ENCODE data around the gene EXD3. TPM values are rescaled to one million over a fixed set of nuclear protein-coding genes. Genes with fewer than 3 reads are reported as not detected.

EXD3 gene
- total and polyA plus RNA-seq, 2 of the 4 experiments (the other 2 are of a cell fraction), result 1.1 to 7.4 TPM

- intact Hi-C loops (cut with micrococcal nuclease), result no loop called here
- ATAC-seq (ENCODE audit: low read depth), result no peak
- POLR2A ChIA-PET (ENCODE audit: unreplicated experiment), result no interaction called here
These were observed 119.6 kb downstream of the EXD3 start for GRCh38 chr9:137303151-137303892.

More at GRCh38 chr9:137303151-137303892, 119.6 kb downstream of the EXD3 start:
- H3K9me1 ChIP-seq (ENCODE audit: insufficient read depth, low read length), result no peaks in the 10 kb centered on the region
- no peak overlapping the region for H4K5ac ChIP-seq (ENCODE audit: low read depth, low read length)
- no peak for DNase-seq
- H3K4me1 ChIP-seq (ENCODE audit: control insufficient read depth, insufficient read depth, low read length), result peaks cover 3% of the 10 kb centered on the region
- dilution Hi-C loops (cut with HindIII; ENCODE audit: low sequenced_read_pairs, unreplicated experiment), result no loop called here
- H3K27me3 ChIP-seq (ENCODE audit: control insufficient read depth, insufficient read depth, low read length), result peaks cover 20% of the 10 kb centered on the region
- H2BK20ac ChIP-seq (ENCODE audit: low read depth, low read length), result no peak overlapping the region
- no peaks in the 10 kb centered on the region for H3K79me1 ChIP-seq (ENCODE audit: low read depth in 1 of 2, low read length in 2 of 2)
- peak overlapping the region; percentile 14 for H2AFZ ChIP-seq (replicated peaks; ENCODE audit: low read length, poor library complexity)
- no peak overlapping the region for H3K4me3 ChIP-seq (ENCODE audit: insufficient read depth, low read depth, low read length)
- no peaks in the 10 kb centered on the region for H3K9me3 ChIP-seq (ENCODE audit: control insufficient read depth, insufficient read depth, low read length)
- BruUV-seq (replicated peaks), result no TSS peak
- no peak overlapping the region for H3K14ac ChIP-seq (replicated peaks; ENCODE audit: low read depth, low read length)
- H4K8ac ChIP-seq (ENCODE audit: low read depth in 2 of 2, low read length in 2 of 2), result no peak overlapping the region
- CTCF ChIA-PET, result interaction anchor here (0.7 to 1.4 kb wide), 2 partner anchors 21 to 232 kb away, joined by 3 read pairs; no protein-coding TSS in a partner anchor
- no peak overlapping the region for H3K4ac ChIP-seq (ENCODE audit: low read depth, low read length)
- no peak overlapping the region for H3K4me2 ChIP-seq (ENCODE audit: low read depth, low read length)
- no peak overlapping the region for H3K56ac ChIP-seq (ENCODE audit: extremely low read depth, insufficient read depth, low read length)
- no peak overlapping the region for H2AK5ac ChIP-seq (ENCODE audit: low read depth, low read length)
- H2AK9ac ChIP-seq (replicated peaks; ENCODE audit: low read depth, low read length, poor library complexity), result no peak overlapping the region
- TF ChIP-seq RFX5 (IDR thresholded peaks at IDR 0.05; ENCODE audit: low read depth, low read length) (no peak), ELK1 (IDR thresholded peaks at IDR 0.05; ENCODE audit: borderline replicate concordance, low read depth, low read length) (no peak), CHD1 (IDR thresholded peaks at IDR 0.05; ENCODE audit: low read depth, low read length) (no peak), SMC3 (IDR thresholded peaks at IDR 0.05; ENCODE audit: low read depth, low read length) (no peak)
- WGBS, 2 experiments (ENCODE audit: extremely low coverage in 2 of 2, insufficient read length in 1 of 2), result 85% methylated on average over 8 of the region's 23 CpGs; no CpG with 5 or more reads in 1 of the 2 experiments
- H2BK120ac ChIP-seq (ENCODE audit: low read depth, low read length), result no peak overlapping the region
- H4K91ac ChIP-seq (ENCODE audit: insufficient read depth, low read depth, low read length), result no peak overlapping the region
- peaks cover 4% of the 10 kb centered on the region; the same call in 1 of the 2 replicates for H4K20me1 ChIP-seq (ENCODE audit: insufficient read depth, low read length)
- H2BK5ac ChIP-seq (ENCODE audit: low read depth, low read length, poor library complexity, severe bottlenecking), result no peak overlapping the region
- H3K36me3 ChIP-seq (ENCODE audit: control insufficient read depth, insufficient read depth, low read length), result no peaks in the 10 kb centered on the region
- in situ Hi-C loops (cut with MboI; ENCODE audit: low sequenced_read_pairs), result no loop called here
- H2BK15ac ChIP-seq (ENCODE audit: low read depth, low read length), result no peak overlapping the region
- H3K23ac ChIP-seq (ENCODE audit: low read depth, low read length), result no peak overlapping the region
- H3K27ac ChIP-seq (ENCODE audit: insufficient read depth, low read length), result no peak overlapping the region
- no peak overlapping the region for H3K18ac ChIP-seq (ENCODE audit: low read depth, low read length)
- H3K9ac ChIP-seq (ENCODE audit: low read depth, low read length), result no peak overlapping the region

All from IMR-90 (cell line).